ENCODE measurements around the gene CGN.

DNA sequence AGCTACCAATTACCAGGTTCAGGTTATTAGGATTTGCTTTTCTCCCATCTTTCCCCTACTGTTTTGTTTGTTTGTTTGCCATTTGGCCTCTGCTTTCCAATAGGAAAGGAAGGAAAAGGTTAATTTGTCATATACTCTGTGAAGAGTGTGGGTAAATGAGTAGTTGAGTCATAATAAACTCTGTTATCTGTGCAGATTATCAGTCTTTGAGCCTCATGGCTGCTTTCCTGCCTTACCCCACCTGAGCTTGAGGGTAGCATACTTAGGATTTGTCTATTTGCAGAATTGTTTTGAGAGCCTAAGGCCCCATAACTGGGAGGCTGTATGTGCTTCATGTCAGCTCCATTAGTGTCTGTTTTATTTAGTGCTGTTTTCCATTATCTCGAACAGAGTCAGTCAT lies 67.8 kb downstream of the CGN start:
- TF ChIP-seq POLR2A (IDR thresholded peaks at IDR 0.05; ENCODE audit: extremely low read depth, insufficient read length) (no peak), MYC (IDR thresholded peaks at IDR 0.05; ENCODE audit: low read depth, low read length) (no peak)
- TF ChIP-seq, protein P1, sequence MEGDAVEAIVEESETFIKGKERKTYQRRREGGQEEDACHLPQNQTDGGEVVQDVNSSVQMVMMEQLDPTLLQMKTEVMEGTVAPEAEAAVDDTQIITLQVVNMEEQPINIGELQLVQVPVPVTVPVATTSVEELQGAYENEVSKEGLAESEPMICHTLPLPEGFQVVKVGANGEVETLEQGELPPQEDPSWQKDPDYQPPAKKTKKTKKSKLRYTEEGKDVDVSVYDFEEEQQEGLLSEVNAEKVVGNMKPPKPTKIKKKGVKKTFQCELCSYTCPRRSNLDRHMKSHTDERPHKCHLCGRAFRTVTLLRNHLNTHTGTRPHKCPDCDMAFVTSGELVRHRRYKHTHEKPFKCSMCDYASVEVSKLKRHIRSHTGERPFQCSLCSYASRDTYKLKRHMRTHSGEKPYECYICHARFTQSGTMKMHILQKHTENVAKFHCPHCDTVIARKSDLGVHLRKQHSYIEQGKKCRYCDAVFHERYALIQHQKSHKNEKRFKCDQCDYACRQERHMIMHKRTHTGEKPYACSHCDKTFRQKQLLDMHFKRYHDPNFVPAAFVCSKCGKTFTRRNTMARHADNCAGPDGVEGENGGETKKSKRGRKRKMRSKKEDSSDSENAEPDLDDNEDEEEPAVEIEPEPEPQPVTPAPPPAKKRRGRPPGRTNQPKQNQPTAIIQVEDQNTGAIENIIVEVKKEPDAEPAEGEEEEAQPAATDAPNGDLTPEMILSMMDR (IDR thresholded peaks at IDR 0.05; ENCODE audit: low read depth, low read length): no peak
